Measurements from ENCODE around the gene DGCR2.

DNA sequence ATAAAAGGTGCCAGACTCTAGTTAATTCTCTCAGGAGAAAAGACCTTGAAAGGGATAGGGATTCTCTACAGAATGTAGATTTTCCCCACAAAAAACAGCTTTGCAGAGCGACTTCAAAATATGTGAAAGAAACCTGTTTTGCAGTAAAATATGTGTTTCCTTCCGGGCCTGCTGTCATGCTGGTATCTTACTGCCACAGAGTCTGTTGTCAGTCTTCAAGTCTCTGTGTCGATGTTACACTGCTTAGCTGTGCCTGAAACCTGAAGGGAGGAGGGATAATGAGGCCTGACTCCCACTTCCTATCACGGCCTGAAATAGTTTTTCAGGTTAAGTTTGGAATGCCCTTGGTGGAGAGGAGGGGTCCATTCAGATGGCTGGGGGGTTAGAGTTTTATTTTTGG, 1.7 kb upstream of the DGCR2 start:
- TF ChIP-seq, protein P1, sequence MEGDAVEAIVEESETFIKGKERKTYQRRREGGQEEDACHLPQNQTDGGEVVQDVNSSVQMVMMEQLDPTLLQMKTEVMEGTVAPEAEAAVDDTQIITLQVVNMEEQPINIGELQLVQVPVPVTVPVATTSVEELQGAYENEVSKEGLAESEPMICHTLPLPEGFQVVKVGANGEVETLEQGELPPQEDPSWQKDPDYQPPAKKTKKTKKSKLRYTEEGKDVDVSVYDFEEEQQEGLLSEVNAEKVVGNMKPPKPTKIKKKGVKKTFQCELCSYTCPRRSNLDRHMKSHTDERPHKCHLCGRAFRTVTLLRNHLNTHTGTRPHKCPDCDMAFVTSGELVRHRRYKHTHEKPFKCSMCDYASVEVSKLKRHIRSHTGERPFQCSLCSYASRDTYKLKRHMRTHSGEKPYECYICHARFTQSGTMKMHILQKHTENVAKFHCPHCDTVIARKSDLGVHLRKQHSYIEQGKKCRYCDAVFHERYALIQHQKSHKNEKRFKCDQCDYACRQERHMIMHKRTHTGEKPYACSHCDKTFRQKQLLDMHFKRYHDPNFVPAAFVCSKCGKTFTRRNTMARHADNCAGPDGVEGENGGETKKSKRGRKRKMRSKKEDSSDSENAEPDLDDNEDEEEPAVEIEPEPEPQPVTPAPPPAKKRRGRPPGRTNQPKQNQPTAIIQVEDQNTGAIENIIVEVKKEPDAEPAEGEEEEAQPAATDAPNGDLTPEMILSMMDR (IDR thresholded peaks at IDR 0.05): no peak
- TF ChIP-seq POLR2A (IDR thresholded peaks at IDR 0.05) (no peak), POLR2AphosphoS5 (IDR thresholded peaks at IDR 0.05) (no peak)
